Non-pigmented ciliary epithelial cell (primary cell): ENCODE data around the gene DNAH3.

Experiments
- DNase-seq: peaks from one replicate; pipeline ENCODE4 v3.0.0-alpha.2; 2010; ENCODE audit warnings: low read depth

Gene DNAH3

DNA sequence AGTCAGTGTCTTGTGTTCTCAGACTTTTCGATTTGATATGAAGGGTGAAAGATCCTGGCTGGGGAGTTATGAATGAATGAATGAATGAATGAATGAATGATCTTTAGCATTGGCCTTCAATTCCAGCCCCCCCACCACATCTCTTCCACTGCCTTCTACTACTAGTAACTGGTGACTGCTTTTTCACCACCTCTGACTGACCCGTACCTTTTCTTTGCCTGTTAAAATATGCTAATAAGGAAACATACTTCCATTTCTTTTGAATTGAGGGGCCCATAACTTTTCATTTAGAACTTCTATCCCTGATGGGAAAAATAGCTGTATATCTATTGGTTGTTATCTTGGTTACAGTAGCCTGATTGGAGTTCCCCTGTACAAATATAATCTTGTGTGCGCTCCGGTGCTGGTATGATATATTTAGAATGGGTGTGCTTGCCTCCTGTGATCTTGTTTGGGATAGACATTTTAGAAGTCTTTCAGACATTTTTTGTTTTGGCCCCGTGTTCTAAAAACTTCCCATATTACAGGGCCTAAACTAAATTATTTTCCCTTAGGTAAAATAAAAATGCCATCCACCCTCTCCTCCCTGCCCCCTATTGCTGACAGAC, 246.6 kb downstream of the DNAH3 start:
- no peak for DNase-seq

DNA sequence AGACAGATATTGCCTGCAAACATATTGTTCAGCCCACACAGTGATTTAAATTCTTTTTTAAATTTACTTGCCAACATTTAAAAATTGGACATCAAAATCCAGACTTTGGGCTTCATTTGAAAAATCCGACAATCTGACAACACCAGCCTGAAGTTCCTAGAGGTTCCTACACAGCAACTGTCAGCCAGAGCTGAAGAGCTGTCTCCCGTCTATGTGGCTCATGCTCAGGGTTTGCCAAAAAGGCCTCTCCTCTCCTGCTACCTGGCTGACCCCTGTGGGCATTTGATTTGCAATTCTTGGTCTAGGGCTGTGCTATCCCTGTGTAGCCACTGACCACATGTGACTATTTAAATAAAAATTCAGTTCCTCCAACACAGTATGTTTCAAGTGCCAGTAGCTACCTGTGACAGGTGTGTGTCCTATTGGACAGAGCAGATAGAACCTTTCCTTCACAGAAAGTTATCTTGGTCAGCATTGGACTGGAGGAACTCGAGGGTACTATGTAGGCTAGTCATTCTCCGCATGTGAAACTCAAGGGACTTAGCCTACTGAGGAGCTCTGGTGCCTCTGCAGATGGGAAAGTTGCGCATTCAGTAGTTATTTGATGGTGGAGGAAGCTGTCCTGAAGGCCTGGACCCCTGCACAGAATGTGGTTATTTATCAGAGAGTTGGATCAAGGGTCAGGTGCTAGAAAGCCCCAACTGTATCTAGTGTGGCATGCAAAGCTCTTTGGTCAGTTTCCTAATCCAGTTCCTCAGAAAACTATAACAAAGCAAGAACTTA, 247.3 kb downstream of the DNAH3 start:
- no peak for DNase-seq

- DNase-seq: no peak
Observed at GRCh38 chr16:20902426-20902825, 248.2 kb downstream of the DNAH3 start.

GRCh38 chr16:20901436-20902112, 249.1 kb downstream of the DNAH3 start:
- DNase-seq: no peak

DNA sequence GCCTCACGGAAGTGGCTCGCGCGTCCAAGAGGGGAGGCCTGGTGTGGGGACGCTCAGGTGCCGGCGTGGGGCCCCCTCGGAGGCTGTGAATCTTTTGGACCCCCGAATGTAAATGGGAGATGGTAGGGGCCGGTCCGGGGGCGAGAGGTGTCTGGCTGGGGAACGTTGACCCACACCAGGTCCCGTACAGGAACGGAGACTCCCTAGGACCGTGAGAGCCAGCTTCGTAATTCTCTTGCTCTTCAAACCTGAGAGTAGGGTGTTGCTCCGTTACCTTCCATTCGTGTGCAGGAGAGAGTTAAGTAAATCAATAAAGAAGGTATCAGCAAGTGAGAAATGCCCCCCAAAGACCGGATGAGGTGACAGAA, 249.6 kb downstream of the DNAH3 start:
- no peak for DNase-seq

DNA sequence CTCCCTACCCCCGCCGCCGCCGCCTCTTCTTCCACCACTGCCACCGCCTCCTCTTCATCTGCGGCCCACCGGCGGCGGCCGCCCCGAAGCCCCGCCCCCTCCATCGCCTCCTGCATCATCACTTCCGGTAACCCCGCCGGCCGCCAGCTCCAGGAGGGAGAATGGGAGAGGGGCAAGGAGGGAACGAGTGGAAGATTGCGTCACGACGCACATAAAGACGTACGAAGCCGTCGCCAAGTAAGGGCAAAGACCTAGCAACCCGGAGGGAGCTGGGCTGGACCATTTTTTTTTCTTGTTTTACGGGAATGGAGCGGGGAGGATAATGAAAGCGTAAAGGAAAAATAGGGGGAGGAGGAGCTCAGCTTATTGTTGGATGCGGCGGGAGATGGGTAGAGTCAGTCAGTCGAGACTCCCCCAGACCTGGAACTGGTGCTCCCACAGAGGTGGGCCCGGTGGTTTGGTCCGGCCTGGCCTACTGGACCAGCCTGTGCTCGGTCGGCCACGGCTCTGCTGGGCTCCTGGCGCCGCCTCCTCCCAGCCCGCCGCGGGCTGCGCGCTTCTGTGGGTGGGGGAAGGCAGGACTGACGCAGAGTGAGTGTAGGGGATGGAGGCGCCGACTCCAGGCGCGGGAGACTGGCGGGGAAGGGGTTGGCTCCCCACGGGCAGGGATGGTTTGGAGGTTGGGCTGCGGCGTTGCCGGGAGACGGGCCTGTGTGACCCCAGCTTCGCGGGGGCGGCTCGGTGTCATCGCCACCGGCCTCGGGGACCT, 250.2 kb downstream of the DNAH3 start, which contains the start of the genes DCUN1D3 and LYRM1:
Gene DCUN1D3, minus strand, starts transcription at position 60 of the 769 bp plus-strand sequence. CDS start 37,820 bp downstream, outside the sequence.
Gene LYRM1, plus strand, starts transcription at position 473 of the 769 bp plus-strand sequence. CDS start 14,785 bp downstream, outside the sequence.
- DNase-seq: peak; percentile 97

GRCh38 chr16:20899477-20900298, 251.0 kb downstream of the DNAH3 start:
- no peak for DNase-seq

GRCh38 chr16:20899071-20899470, 251.6 kb downstream of the DNAH3 start:
- DNase-seq: no peak

DNA sequence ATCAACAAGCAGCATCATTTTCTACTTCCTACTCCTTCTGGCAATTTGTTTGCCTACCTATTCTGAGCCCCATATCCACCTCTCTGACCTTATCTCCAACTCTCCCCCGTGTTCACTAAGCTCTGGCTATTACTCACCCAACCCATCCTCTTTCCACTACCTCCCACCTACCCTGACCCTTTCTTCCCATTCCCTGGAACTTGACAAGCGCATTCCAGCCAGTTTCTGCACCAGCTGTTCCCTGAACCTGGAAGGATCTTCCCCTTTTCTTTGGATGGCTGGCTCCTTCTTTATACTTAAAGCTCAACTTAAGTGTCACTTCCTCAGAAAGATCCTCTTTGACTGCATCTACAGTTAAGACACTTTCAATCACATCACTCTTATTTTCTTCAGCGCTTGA, 252.7 kb downstream of the DNAH3 start:
- DNase-seq: no peak

GRCh38 chr16:20897253-20897897, 253.3 kb downstream of the DNAH3 start:
- DNase-seq: no peak

GRCh38 chr16:20894388-20894787, 256.3 kb downstream of the DNAH3 start:
- no peak for DNase-seq

- DNase-seq: no peak
Observed at GRCh38 chr16:20889625-20890275, 260.9 kb downstream of the DNAH3 start.

- no peak for DNase-seq
Observed at GRCh38 chr16:20887207-20887606, 263.4 kb downstream of the DNAH3 start.

DNA sequence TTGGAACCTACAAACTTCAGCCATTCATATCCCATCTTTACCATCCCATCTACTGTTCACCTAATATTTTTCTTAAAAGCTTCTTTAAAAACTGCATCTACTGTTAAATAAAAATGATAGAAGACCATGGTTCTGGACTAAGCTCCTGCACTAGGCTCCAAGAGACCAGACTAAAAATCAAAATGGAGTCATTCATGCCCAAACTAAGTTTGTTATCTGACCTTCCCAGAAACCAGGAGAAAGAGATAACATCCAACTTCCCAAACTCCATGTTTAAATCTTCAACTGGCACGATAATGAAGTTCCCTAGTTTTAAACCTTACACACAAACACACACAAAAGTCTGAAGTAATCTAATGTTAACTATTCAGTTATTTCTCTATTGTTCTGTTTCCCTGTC, 264.3 kb downstream of the DNAH3 start:
- DNase-seq: no peak

GRCh38 chr16:20884240-20884556, 266.4 kb downstream of the DNAH3 start:
- DNase-seq: no peak

- no peak for DNase-seq
Observed at GRCh38 chr16:20883554-20884239, 266.9 kb downstream of the DNAH3 start.
